ENCODE results near the gene SSX4B. TPM values are rescaled to one million over a fixed set of nuclear protein-coding genes. Genes with fewer than 3 reads are reported as not detected.

SSX4B gene
- total RNA-seq, 1 donor from 2014 or later: not detected

Other genes starting within 250 kb of the SSX4B start
- gene SSX5, start 215.2 kb downstream of the SSX4B start, total RNA-seq: not detected
- gene SSX1, start 156.6 kb downstream of the SSX4B start, total RNA-seq: not detected
- not detected for gene SSX3, start 55.3 kb downstream of the SSX4B start, total RNA-seq
- gene SSX4, start 28.4 kb downstream of the SSX4B start, total RNA-seq: not detected
- gene SLC38A5, start 58.3 kb upstream of the SSX4B start, total RNA-seq: 13.6 TPM
- gene FTSJ1, start 64.2 kb upstream of the SSX4B start, total RNA-seq: 33.8 TPM
- gene PORCN, start 97.0 kb upstream of the SSX4B start, total RNA-seq: 10.3 TPM
- gene EBP, start 109.8 kb upstream of the SSX4B start, total RNA-seq: 221 TPM
- 10.4 TPM for gene TBC1D25, start 127.8 kb upstream of the SSX4B start, total RNA-seq
- gene RBM3, start 162.5 kb upstream of the SSX4B start, total RNA-seq: 273 TPM
- gene WDR13, start 185.5 kb upstream of the SSX4B start, total RNA-seq: 70.2 TPM

Measured in esophagus mucosa (tissue), 1 donor.